HG02678 (cell line): Measurements from ENCODE around the gene STOX1.
"Not testable (repeated sequence)": the region's sequence is repeated elsewhere in the genome, so short reads cannot be mapped to it uniquely, and the experiment has no call there.

ENCODE experiments used
- ATAC-seq: cut with Tn5 transposase; IDR thresholded peaks from one replicate; pipeline ENCODE4 v1.9.1; 2021; ENCODE audit warnings: mild to moderate bottlenecking, moderate library complexity; ENCODE audit not compliant: unreplicated experiment

STOX1 gene

DNA sequence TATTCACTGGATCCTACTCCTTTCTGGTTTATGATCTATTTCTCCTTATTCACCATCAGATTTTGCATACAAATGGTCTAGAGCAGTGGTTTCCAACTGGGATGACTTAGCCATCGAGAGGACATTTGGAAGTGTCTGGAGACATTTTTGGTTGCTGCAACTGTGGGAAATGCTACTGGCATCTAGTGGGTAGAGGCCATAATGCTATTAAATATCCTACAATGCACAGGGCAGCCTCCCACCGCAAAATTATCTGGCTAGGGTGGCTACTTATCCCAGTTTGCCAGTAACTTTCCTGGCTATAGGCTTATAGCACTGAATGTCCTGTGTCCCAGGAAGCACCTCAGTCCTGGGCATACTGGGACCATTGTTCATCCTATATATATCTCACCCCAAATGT lies 52.3 kb downstream of the STOX1 start:
- ATAC-seq: no peak

DNA sequence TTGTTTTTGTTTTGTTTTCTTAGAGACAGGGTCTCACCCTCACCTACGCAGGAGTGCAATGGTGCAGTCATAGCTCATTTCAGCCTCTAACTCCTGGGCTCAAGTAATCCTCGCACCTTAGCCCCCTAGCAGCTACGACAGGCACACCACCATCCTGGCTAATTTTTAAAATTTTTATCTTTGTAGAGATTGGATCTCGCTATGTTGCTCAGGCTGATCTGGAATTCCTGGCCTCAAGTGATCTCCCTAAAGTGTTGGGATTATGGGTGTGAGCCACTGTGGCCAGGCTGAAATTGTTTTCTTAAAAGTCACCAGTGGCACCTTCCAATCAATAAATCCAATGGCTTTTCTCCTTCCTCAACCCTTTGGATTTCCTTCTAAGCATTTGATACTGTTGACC lies 52.9 kb downstream of the STOX1 start:
- no peak for ATAC-seq

DNA sequence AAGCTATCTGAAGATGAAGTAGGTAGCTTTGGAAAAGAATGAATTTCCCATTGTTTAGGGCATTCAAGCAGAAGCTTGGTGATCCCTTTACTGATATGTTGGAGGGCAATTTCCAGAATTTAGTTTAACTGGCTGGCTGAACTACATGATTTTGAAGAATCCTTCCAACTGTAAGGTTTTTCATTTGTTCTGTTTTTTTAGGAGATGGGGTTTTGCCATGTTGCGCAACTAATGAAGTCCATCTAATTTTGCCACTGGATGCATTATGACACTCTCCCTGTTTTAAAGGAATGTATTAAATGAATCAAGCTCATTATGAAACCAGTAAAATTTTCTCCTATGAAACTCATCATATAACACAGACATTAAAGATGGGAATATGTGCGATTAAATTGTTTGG lies 67.7 kb downstream of the STOX1 start:
- ATAC-seq: no peak

DNA sequence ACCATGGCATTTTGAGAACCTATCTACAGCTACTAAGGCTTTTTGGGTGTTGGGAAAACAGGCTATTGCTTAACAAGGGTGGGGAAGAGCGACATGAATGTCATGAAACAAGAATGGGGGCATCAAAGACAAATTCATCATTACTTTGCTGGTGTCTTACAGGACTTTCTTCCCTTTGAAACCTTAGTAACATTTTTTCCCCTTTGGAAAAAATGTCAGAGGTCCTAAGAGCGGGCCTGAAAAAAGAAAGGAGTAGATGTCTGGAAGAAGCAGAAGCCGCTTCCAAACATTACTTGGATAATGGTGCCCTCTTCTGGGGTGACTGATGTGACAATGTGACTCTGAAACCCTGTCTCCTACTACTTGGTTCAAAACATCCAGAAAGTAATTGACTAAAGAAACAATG lies 70.0 kb downstream of the STOX1 start:
- no peak for ATAC-seq

DNA sequence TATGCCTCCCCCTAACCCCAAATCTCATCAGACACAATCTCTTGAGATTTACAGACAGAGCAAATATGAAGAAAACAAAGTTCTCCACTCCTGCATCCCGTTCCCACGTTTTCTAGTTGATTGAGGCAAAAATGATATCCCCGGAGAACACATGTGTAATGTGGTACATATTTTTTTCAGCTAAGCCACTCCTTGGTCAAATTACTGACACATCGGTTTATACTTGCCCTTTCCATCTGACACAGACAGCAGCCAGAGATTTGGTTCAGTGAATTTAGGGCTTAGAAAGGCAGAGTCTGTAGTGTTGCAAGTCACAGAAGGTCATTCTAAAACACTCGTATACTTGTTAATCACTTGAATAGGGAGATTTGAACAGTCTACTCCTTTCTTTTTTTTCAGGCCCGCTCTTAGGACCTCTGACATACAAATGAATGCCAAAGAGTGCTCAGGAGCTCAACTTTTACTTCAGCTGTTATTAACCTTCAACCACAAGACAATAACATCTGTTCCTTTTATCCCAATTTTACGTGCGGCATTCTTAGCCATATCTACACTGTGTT lies 71.9 kb downstream of the STOX1 start:
- no peak for ATAC-seq

DNA sequence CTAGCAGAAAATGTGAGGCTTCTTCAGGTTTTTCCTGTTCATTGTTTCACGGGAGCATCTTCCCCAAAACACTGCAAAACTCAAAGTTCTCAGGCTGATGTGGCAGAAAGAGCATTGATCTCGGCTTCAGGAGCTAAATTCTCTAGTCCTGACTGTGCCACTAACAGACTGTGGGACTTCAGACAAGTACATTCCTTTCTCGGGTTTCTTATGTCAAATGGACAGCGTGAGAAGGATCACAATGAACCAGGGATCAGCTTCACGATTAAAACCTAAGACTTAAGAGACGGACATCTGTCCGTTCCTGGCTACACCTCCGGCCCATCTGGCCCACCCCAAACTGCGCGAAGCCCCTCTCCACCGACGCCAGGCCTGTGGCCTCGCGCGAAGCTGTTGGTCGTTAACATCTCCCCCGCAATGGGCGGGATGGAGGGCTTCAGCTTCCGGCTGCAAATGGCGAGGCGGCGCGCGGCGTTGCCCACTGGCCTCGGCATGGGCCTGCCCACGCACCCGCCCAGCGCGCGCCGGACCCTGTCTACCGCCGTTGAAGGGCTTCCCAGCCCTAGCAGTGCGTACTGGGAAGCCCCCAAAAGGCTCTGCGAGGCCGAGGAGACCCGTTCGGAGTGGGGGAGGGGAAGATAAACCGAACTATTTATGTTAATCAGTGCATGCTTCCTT lies 73.2 kb downstream of the STOX1 start:
- peak; percentile 42 for ATAC-seq

DNA sequence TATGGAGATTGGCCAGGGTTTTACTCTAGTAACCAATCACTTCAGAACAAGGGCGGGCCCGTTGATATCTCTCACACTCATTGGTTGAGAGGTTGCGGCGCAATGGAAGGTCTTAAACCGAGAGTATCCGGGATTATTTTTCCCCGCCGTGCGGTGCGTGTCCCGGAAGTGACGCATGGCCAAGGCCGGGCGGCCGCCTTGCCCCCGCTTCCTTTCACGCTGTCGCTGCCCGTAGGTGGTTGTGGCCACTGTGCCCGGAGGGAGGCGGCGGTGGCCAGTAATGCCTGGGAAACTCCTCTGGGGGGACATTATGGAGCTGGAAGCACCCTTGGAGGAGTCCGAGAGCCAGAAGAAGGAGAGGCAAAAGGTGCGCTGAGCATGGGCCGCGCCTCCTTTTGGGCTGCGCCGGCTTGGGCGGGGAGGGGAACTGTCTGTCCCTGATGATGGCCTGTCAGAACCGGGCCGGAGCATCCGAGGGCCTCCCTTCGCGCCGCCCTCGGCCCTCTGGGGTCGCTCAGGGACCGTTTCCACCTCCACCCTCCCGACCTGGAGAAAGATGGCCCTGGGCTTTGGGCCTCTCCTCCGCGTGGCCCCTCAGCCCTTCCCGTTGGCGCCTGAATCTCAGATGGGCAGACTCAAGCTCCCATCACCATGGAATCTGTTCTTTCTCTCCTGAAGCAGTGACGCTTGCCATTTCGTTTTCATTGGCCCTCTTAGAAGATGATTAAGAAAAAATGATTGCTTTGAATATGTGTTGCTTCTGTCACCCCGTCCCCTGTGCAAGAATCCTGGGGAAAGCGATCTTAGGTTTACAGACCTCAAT lies 74.0 kb downstream of the STOX1 start, which contains the start of gene DDX50:
DDX50 (plus strand) TSS at position 211 of the 823 bp plus-strand sequence; CDS start at position 281, 70 bp downstream.
- peak; percentile 97 for ATAC-seq

DNA sequence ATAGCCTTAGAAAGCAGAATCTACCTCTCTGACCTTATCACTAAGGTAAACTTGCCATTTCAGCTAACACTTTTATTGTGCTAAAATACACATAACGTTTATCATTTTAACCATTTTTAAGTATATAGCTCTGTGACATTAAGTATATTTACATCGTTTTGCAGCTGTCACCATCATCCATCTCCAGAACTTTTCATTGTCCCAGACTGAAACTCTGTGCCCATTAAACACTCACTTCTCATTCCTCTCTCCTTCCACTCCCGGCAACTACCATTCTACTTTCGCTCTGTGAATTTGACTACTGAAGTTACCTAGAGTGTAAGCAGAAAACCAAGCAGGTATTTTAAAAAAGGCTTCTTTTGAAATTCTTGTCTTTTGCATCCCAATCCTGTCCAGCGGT lies 75.1 kb downstream of the STOX1 start:
- ATAC-seq: no peak

DNA sequence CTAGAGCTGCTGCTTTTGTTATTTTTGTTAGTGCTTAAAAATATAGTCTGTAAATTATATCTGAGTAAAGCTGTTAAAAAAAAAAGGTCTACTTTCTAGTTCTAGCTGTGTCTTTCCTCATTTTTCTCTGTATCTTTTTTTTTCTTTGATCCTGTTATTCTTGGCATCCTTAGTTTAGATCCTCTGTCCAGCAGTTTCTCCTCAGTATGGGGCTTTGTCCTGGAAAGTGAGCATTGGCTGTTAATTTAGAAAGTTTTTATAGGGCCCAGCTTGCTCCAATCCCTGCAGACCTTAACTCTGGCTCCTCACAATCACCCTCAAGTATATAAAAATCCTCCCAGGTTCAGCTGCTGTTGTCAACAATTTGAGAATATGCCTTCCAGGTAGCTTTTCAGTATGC lies 97.3 kb downstream of the STOX1 start:
- ATAC-seq: no peak

DNA sequence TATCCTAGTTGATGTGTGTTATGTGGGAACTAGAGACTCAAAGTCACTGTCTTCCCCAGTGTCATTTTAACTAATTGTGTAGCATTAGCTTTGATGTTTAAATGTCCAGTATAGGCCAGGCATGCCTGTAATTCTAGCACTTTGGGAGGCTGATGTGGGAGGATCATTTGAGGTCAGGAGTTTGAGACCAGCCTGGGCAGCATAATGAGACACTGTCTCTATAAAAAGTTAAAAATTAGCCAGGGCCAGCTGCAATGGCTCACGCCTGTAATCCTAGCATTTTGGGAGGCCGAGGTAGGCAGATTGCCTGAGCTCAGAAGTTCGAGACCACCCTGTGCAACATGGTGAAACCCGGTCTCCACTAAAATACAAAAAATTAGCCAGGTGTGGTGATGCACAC lies 98.2 kb downstream of the STOX1 start:
- ATAC-seq: no peak

DNA sequence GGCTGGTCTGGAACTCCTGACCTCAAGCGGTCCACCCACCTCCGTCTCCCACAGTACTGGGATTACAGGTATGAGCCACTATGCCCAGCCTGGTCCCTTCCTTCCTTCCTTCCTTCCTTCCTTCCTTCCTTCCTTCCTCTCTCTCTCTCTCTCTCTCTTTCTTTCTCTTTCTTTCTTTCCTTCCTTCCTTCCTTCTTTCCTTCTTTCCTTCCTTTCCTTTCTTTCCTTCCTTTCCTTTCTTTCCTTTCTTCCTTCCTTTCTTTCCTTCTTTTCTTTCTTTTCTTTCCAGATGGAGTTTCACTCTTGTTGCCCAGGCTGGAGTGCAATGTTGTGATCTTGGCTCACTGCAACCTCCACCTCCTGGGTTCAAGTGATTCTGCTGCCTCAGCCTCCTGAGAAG lies 101.8 kb downstream of the STOX1 start:
- ATAC-seq: not testable (repeated sequence)

DNA sequence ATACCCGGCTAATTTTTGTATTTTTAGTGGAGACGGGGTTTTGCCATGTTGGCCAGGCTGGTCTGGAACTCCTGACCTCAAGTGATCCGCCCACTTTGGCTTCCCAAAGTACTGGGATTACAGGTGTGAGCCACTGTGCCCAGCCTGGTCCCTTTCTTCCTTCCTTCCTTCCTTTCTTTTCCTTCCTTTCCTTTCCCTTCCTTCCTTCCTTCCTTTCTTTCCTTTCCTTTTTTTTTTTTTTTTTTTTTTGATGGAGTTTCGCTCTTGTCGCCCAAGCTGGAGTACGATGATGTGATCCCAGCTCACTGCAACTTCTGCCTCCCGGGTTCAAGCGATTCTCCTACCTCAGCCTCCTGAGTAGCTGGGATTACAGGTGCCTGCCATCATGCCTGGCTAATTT lies 102.6 kb downstream of the STOX1 start:
- ATAC-seq: not testable (repeated sequence)

DNA sequence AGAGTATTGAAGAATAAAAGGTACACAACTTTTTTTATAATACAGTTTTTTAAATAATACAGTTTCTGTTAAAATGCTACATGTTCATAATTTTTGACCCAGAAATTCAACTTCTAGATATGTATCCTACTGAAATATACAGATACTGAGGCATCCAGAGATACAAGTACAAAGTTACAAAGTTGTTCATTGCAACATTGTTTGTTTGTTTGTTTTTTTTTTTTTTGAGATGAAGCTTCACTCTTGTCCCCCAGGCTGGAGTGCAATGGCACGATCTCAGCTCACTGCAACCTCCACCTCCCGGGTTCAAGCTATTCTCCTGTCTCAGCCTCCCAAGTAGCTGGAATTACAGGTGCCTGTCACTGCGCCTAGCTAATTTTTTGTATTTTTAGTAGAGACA lies 105.5 kb downstream of the STOX1 start:
- ATAC-seq: not testable (repeated sequence)

DNA sequence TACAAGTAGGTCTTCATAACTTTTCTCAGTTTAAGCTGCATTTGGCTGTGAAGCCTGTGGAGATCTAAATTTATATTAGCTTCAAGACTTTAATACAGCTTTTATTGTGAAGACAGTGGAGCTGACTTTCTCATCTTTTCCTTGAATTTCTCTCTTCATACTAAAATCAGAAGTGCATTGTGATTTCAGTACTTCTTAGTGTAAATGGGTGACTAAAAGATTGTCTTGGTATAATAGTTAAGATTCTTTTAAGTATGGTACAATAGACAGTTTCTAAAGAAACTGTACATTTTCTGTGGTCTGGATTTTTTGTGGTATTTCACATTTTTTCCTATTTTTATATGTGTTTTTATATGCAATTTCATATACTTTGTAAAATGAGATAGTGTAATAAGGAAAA lies 107.7 kb downstream of the STOX1 start:
- ATAC-seq: no peak

DNA sequence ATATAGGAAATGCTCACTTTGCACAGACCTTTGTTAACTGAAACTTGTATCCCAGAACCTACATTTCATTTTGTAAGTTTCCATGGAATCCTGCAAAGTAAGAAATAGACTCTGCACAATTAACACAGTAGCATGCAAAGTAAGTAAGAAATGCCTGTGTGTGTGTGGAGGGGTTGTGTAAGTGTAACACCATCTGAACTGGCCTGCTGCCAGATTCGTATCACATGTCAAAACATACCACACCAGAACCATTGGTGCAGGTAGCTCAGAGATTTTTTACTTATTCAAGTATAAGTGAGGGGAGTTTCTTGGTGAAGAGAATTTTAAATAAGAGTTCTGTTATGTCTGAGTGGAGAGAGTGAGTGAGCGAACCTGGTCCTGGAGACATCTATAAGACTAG lies 110.8 kb downstream of the STOX1 start:
- ATAC-seq: no peak

DNA sequence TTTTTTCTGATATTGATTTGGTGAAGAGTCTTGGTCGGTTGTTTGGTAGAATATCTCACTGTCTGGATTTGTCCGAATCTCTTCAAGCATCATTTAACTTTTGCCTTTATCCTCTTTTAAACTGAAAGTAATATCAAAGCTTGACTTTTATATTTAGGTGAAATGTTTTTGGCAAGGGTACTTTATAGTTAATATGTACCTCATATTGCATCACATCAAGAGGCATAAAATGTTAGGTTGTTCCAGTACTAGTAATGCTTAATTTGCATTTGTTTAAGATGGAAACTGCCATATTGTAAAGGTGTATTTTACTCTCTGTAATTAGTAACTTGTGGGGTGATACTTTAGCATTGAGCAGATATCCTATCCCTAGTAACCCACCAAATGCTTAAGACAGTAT lies 111.6 kb downstream of the STOX1 start:
- no peak for ATAC-seq

DNA sequence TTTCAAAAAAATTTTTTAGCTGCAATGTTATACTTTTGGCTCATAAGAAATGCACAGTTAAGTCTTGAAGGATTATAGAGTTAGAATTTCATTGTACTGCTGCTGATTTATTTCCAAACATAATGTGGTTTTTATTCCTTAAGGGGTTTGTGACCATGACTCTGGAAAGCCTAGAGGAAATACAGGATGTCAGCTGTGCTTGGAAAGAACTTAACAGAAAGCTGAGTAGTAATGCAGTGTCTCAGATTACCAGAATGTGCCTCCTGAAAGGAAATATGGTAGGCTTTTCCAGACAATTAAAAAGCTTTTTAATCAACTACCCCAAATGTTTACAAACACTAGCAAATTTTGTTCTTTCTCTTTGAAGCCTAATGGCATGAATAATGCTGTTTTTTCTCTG lies 113.6 kb downstream of the STOX1 start:
- ATAC-seq: not testable (repeated sequence)
